HL-60/S4 (cell line): ENCODE results near the gene MBOAT1.
"Not testable (repeated sequence)": the region's sequence is repeated elsewhere in the genome, so short reads cannot be mapped to it uniquely, and the experiment has no call there.

ENCODE experiments used
- in situ Hi-C: fragments of 300-500 bp; cut with MboI; formaldehyde crosslinking; loops from 2 replicates; pipeline ENCODE4 v1.14.3; 2022; ENCODE audit warnings: low sequenced_read_pairs

The MBOAT1 gene

GRCh38 chr6:20212392-20213111 lies at the start of gene MBOAT1:
MBOAT1 (minus strand) TSS chr6:20212469; CDS start chr6:20212234, 235 bp downstream.
- in situ Hi-C loops, result no loop called here

- in situ Hi-C loops, result no loop called here
Observed at GRCh38 chr6:20261685-20262084, 49.4 kb upstream of the MBOAT1 start.

GRCh38 chr6:20260360-20260759 lies 48.1 kb upstream of the MBOAT1 start:
- in situ Hi-C loops, result no loop called here

GRCh38 chr6:20259316-20260049 lies 47.2 kb upstream of the MBOAT1 start:
- in situ Hi-C loops, result no loop called here

GRCh38 chr6:20255428-20255827 lies 43.2 kb upstream of the MBOAT1 start:
- in situ Hi-C loops, result no loop called here

- in situ Hi-C loops, result no loop called here
Observed at GRCh38 chr6:20254295-20254694, 42.0 kb upstream of the MBOAT1 start.

- in situ Hi-C loops, result no loop called here
Observed at GRCh38 chr6:20253021-20253420, 40.8 kb upstream of the MBOAT1 start.

- in situ Hi-C loops, result no loop called here
Observed at GRCh38 chr6:20252311-20252710, 40.0 kb upstream of the MBOAT1 start.

GRCh38 chr6:20251525-20251924 lies 39.3 kb upstream of the MBOAT1 start:
- in situ Hi-C loops, result no loop called here

GRCh38 chr6:20246125-20246524 lies 33.9 kb upstream of the MBOAT1 start:
- in situ Hi-C loops, result no loop called here

- in situ Hi-C loops, result not testable (repeated sequence)
Observed at GRCh38 chr6:20244807-20245681, 32.8 kb upstream of the MBOAT1 start.

- in situ Hi-C loops, result no loop called here
Observed at GRCh38 chr6:20243288-20243687, 31.0 kb upstream of the MBOAT1 start.

GRCh38 chr6:20242397-20242796 lies 30.1 kb upstream of the MBOAT1 start:
- in situ Hi-C loops, result no loop called here

GRCh38 chr6:20241102-20241501 lies 28.8 kb upstream of the MBOAT1 start:
- in situ Hi-C loops, result no loop called here

- in situ Hi-C loops, result no loop called here
Observed at GRCh38 chr6:20238688-20239587, 26.7 kb upstream of the MBOAT1 start.

- in situ Hi-C loops, result no loop called here
Observed at GRCh38 chr6:20237677-20238460, 25.6 kb upstream of the MBOAT1 start.

GRCh38 chr6:20236909-20237600 lies 24.8 kb upstream of the MBOAT1 start:
- in situ Hi-C loops, result no loop called here

GRCh38 chr6:20236344-20236743 lies 24.1 kb upstream of the MBOAT1 start:
- in situ Hi-C loops, result no loop called here

- in situ Hi-C loops, result no loop called here
Observed at GRCh38 chr6:20235041-20235440, 22.8 kb upstream of the MBOAT1 start.
